Endothelial cell of umbilical vein (primary cell): Measurements from ENCODE around the gene NRROS. TPM values are rescaled to one million over a fixed set of nuclear protein-coding genes. Genes with fewer than 3 reads are reported as not detected.
A peak's percentile ranks its signal among the peaks of the same experiment; 100 is the strongest.

Source experiments
- BruUV-seq: library from RNA; stranded (reverse); fragments of 400-500 nt; replicated peaks from 2 replicates; lab custom pipeline; 2021; lab: Mats Ljungman, UMichigan
- CTCF ChIA-PET: fragments of 300-600, 350-600 bp; sonication (Branson Sonifier 250); formaldehyde crosslinking; loops from one replicate; lab custom pipeline; 2021; ENCODE audit warnings: antibody characterized with exemption, inconsistent platforms; lab: Charles Lee
- POLR2A ChIA-PET: fragments of 300-600, 350-600 bp; sonication (Branson Sonifier 250); formaldehyde crosslinking; loops from one replicate; lab custom pipeline; 2021; ENCODE audit warnings: antibody characterized with exemption, inconsistent platforms; lab: Charles Lee
- DNase-seq: peaks from one replicate; pipeline ENCODE4 v3.0.0-alpha.2; 2011; ENCODE audit warnings: low read depth, low spot score
- FAIRE-seq: peaks from 2 replicates; lab custom pipeline; 2011; peaks lifted over from hg19 to GRCh38; lab: Jason Lieb, UNC
- H2AFZ ChIP-seq: 2 replicates; pipeline ENCODE4 v1.6.0; 2012; ENCODE audit warnings: low read depth, low read length, control low read depth, inconsistent platforms
- H3K27ac ChIP-seq: 2 replicates; pipeline ENCODE4 v1.5.1; 2011; ENCODE audit warnings: low read depth, mild to moderate bottlenecking, control low read depth, low read length, moderate library complexity; ENCODE audit not compliant: insufficient read depth
- H3K27me3 ChIP-seq, 2 experiments: 2 replicates each; pipeline versions ENCODE4 v1.6.0 to v1.6.1; 2011; ENCODE audit warnings: low read length in 2 of 2, mixed read lengths in 1 of 2; ENCODE audit not compliant: control insufficient read depth in 2 of 2, insufficient read depth in 2 of 2
- H3K36me3 ChIP-seq, 2 experiments: 2 replicates in 1 of 2; 3 replicates in 1 of 2; pipeline ENCODE4 v1.5.1; 2011; ENCODE audit warnings: low read length in 2 of 2, mild to moderate bottlenecking in 1 of 2, moderate library complexity in 1 of 2; ENCODE audit not compliant: control insufficient read depth in 2 of 2, insufficient read depth in 2 of 2; ENCODE audit errors: extremely low read depth in 1 of 2
- H3K4me1 ChIP-seq: 3 replicates; pipeline ENCODE4 v1.5.1; 2011; ENCODE audit warnings: mild to moderate bottlenecking, low read length; ENCODE audit not compliant: control insufficient read depth, insufficient read depth; ENCODE audit errors: extremely low read depth
- H3K4me2 ChIP-seq: 2 replicates; pipeline ENCODE4 v1.6.1; 2011; ENCODE audit warnings: low read length, control low read depth, mixed read lengths; ENCODE audit not compliant: insufficient read depth
- H3K4me3 ChIP-seq, 3 experiments: fragments of 200-600 bp in 1 of 3; sonication (generic), shearing (Covaris generic) in 1 of 3; replicated peaks in 1 of 3; 2 replicates each; pipeline ENCODE4 v1.5.1; 2011 to 2016; ENCODE audit warnings: control low read depth in 3 of 3, low read length in 3 of 3, mild to moderate bottlenecking in 2 of 3, inconsistent platforms in 1 of 3, low read depth in 1 of 3, moderate library complexity in 1 of 3; ENCODE audit not compliant: insufficient read depth in 1 of 3
- H3K79me2 ChIP-seq: 2 replicates; pipeline ENCODE4 v1.6.0; 2012; ENCODE audit warnings: low read length, inconsistent platforms; ENCODE audit not compliant: control insufficient read depth, insufficient read depth
- H3K9ac ChIP-seq: replicated peaks from 2 replicates; pipeline ENCODE3; 2011; ENCODE audit warnings: low read length, control low read depth; ENCODE audit not compliant: insufficient read depth; ENCODE audit errors: extremely low read depth
- H3K9me1 ChIP-seq: replicated peaks from 3 replicates; pipeline ENCODE4 v1.6.0; 2011; ENCODE audit warnings: mild to moderate bottlenecking, low read length; ENCODE audit not compliant: control insufficient read depth, insufficient read depth; ENCODE audit errors: extremely low read depth
- H3K9me3 ChIP-seq: replicated peaks from 2 replicates; pipeline ENCODE4 v1.5.1; 2012; ENCODE audit warnings: low read length, inconsistent platforms; ENCODE audit not compliant: control insufficient read depth, insufficient read depth
- H4K20me1 ChIP-seq: replicated peaks from 2 replicates; pipeline ENCODE3; 2011; ENCODE audit warnings: mild to moderate bottlenecking, low read length; ENCODE audit not compliant: control insufficient read depth, insufficient read depth; ENCODE audit errors: extremely low read depth
- EZH2 ChIP-seq: IDR thresholded peaks from 2 replicates; pipeline ENCODE4 v1.6.1; 2012; ENCODE audit warnings: borderline replicate concordance, low read depth, mild to moderate bottlenecking, moderate library complexity, low read length, inconsistent platforms; ENCODE audit not compliant: severe bottlenecking
- FOS ChIP-seq: IDR thresholded peaks from 2 replicates; pipeline ENCODE4 v1.6.1; 2011; ENCODE audit warnings: mild to moderate bottlenecking, low read length, moderate library complexity, borderline replicate concordance; ENCODE audit not compliant: insufficient read depth
- GATA2 ChIP-seq: IDR thresholded peaks from 2 replicates; pipeline ENCODE4 v1.7.0; 2011; ENCODE audit warnings: low read depth, mild to moderate bottlenecking, moderate library complexity, mixed read lengths, low read length; ENCODE audit not compliant: insufficient read length, insufficient read depth
- JUN ChIP-seq: IDR thresholded peaks from 2 replicates; pipeline ENCODE4 v1.6.1; 2011; ENCODE audit warnings: borderline replicate concordance, low read depth; ENCODE audit not compliant: insufficient read length, insufficient read depth
- MYC ChIP-seq: IDR thresholded peaks from one replicate; pipeline ENCODE4 v1.6.1; 2011; ENCODE audit warnings: mild to moderate bottlenecking, low read depth, low read length
- POLR2A ChIP-seq: IDR thresholded peaks from 2 replicates; pipeline ENCODE4 v1.6.1; 2012; ENCODE audit warnings: low read depth, mild to moderate bottlenecking, control low read depth, low read length
- POLR2AphosphoS5 ChIP-seq: IDR thresholded peaks from 2 replicates; pipeline ENCODE4 v1.6.1; 2012; ENCODE audit warnings: low read depth, mild to moderate bottlenecking, control low read depth, low read length, moderate library complexity; ENCODE audit not compliant: insufficient read depth
- dilution Hi-C: fragments of 300-500 bp; cut with MboI; formaldehyde crosslinking; loops from one replicate; pipeline ENCODE4 v1.15.0; 2019; ENCODE audit warnings: low sequenced_read_pairs; ENCODE audit not compliant: extremely low pct_ligation_motif_present
- intact Hi-C: fragments of 100-400 bp; cut with micrococcal nuclease; formaldehyde crosslinking; loops from one replicate; pipeline ENCODE4 v1.10.0; 2022
- polyA plus RNA-seq, 4 experiments: library from polyadenylated mRNA; depleted of rRNA in 3 of 4; stranded (reverse) in 3 of 4; unstranded in 1 of 4; fragments of >200 nt; gene quantifications; 2 replicates each; pipeline versions ENCODE4 v1.2.1 to v1.2.3, GENCODE V29; 2011 to 2012; ENCODE audit warnings: missing spikeins in 1 of 4
- total RNA-seq: library from RNA; stranded (reverse); gene quantifications from 2 replicates; pipeline ENCODE4 v1.2.3, GENCODE V29; 2021
- TF ChIP-seq, protein P1 (sequence below): IDR thresholded peaks from 2 replicates; pipeline ENCODE4 v1.6.1; 2011; ENCODE audit not compliant: insufficient read depth, insufficient read length
- TF ChIP-seq, protein P2 (sequence below), 2 donors: IDR thresholded peaks; 1 replicate in 1 of 2; 2 replicates in 1 of 2; pipeline ENCODE4 v1.5.1; 2011; ENCODE audit warnings: low read length in 2 of 2, mild to moderate bottlenecking in 2 of 2, moderate library complexity in 2 of 2, control low read depth in 1 of 2, inconsistent platforms in 1 of 2, low read depth in 1 of 2; ENCODE audit not compliant: insufficient read depth in 1 of 2; ENCODE audit errors: extremely low read depth in 1 of 2

Gene NRROS
- total and polyA plus RNA-seq, 2 donors (not counting 3 experiments of a cell fraction or from before 2014, with no cell fraction given) = 8.1 to 15.6 TPM

DNA sequence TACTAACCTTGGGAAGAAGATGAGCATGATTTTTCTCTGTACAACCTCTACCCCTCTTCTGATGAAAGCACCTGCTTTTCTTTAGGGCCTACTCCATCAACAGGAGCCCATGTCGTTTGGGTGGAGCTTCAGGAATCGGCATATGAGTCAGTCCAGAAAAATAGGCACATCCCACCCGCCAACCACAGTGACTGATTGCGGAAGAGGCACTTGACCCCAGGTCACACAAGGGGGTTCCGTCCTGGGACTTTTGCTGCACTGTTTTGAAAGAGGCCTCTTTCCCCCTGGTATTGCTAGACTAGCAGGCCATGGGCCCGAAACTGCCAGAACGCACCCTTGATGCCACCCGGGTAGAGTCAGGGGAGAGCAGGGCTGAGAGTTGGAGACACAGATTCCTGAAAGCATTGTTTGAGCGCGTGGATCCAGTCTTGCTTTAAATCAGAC, 19.3 kb upstream of the NRROS start:
- peak overlapping the region; percentile 85 for H2AFZ ChIP-seq
- no peaks in the 10 kb centered on the region for H3K79me2 ChIP-seq
- H3K9me3 ChIP-seq = no peaks in the 10 kb centered on the region
- H3K36me3 ChIP-seq = no peaks in the 10 kb centered on the region
- no peak for DNase-seq
- CTCF ChIA-PET = interaction anchor here (1.2 to 3.1 kb wide), 5 partner anchors 9 to 72 kb away, joined by 3 to 13 read pairs (median 5); no protein-coding TSS in a partner anchor
- H3K9ac ChIP-seq = no peak overlapping the region
- intact Hi-C loops (loop anchor here (1.0 kb wide), 1 partner anchor 12 kb away; no protein-coding TSS in a partner anchor), dilution Hi-C loops (no loop called here)
- no peaks in the 10 kb centered on the region for H4K20me1 ChIP-seq
- TF ChIP-seq POLR2A (no peak), MYC (no peak), JUN (no peak), EZH2 (no peak), POLR2AphosphoS5 (no peak), GATA2 (no peak), FOS (peak; percentile 27)
- TF ChIP-seq, protein P1, sequence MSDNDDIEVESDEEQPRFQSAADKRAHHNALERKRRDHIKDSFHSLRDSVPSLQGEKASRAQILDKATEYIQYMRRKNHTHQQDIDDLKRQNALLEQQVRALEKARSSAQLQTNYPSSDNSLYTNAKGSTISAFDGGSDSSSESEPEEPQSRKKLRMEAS = no peak
- H3K27me3 ChIP-seq = no peaks in the 10 kb centered on the region
- peak overlapping the region; percentile 42 for H3K4me2 ChIP-seq
- peak overlapping the region; percentile 8 for H3K27ac ChIP-seq
- no TSS peak for BruUV-seq
- FAIRE-seq = peak; percentile 87
- no peak overlapping the region for H3K4me3 ChIP-seq
- peaks cover 10% of the 10 kb centered on the region for H3K4me1 ChIP-seq
- POLR2A ChIA-PET = no interaction called here
- H3K9me1 ChIP-seq = no peaks in the 10 kb centered on the region

DNA sequence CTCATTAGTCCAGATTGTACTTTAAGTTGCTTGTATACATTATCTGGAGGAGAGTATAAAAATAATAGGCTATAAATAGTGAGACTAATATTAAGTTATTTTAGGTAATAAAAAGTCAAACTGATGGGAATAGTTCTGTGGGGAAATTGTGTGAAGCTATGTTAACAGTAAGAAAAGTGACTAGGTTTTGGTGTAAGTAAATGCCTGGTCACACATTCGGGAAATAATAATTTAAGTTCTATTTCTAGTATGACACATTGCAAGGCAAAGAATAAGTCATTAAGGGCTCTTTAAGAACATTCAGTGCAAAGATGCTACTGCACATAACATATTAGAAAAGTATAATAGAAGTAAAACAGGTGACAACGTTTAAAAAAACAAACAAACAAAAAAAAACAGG, 18.8 kb upstream of the NRROS start:
- CTCF ChIA-PET = interaction anchor here (1.2 to 3.1 kb wide), 5 partner anchors 9 to 71 kb away, joined by 3 to 13 read pairs (median 5); no protein-coding TSS in a partner anchor
- H3K9me3 ChIP-seq = no peaks in the 10 kb centered on the region
- BruUV-seq = no TSS peak
- H3K4me3 ChIP-seq = no peak overlapping the region
- peak overlapping the region; percentile 85 for H2AFZ ChIP-seq
- H3K9ac ChIP-seq = no peak overlapping the region
- peak overlapping the region; percentile 42 for H3K4me2 ChIP-seq
- no peaks in the 10 kb centered on the region for H3K36me3 ChIP-seq
- H4K20me1 ChIP-seq = no peaks in the 10 kb centered on the region
- POLR2A ChIA-PET = no interaction called here
- dilution Hi-C loops = no loop called here
- TF ChIP-seq, protein P2, sequence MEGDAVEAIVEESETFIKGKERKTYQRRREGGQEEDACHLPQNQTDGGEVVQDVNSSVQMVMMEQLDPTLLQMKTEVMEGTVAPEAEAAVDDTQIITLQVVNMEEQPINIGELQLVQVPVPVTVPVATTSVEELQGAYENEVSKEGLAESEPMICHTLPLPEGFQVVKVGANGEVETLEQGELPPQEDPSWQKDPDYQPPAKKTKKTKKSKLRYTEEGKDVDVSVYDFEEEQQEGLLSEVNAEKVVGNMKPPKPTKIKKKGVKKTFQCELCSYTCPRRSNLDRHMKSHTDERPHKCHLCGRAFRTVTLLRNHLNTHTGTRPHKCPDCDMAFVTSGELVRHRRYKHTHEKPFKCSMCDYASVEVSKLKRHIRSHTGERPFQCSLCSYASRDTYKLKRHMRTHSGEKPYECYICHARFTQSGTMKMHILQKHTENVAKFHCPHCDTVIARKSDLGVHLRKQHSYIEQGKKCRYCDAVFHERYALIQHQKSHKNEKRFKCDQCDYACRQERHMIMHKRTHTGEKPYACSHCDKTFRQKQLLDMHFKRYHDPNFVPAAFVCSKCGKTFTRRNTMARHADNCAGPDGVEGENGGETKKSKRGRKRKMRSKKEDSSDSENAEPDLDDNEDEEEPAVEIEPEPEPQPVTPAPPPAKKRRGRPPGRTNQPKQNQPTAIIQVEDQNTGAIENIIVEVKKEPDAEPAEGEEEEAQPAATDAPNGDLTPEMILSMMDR (IDR thresholded peaks at IDR 0.05; ENCODE audit: extremely low read depth in 1 of 2, insufficient read depth in 1 of 2, low read depth in 1 of 2, low read length in 2 of 2) = no peak
- TF ChIP-seq FOS (no peak), GATA2 (no peak), JUN (no peak), MYC (no peak), EZH2 (no peak), POLR2AphosphoS5 (no peak), POLR2A (no peak)
- TF ChIP-seq, protein P1 = no peak
- no peak for DNase-seq
- FAIRE-seq = no peak
- H3K4me1 ChIP-seq = peaks cover 10% of the 10 kb centered on the region
- no peaks in the 10 kb centered on the region for H3K9me1 ChIP-seq
- no peaks in the 10 kb centered on the region for H3K79me2 ChIP-seq
- no peaks in the 10 kb centered on the region for H3K27me3 ChIP-seq
- intact Hi-C loops = loop anchor here (1.0 kb wide), 1 partner anchor 12 kb away; no protein-coding TSS in a partner anchor
- no peak overlapping the region for H3K27ac ChIP-seq
